ENCODE results near the gene F2RL3. TPM values are rescaled to one million over a fixed set of nuclear protein-coding genes. Genes with fewer than 3 reads are reported as not detected.

The F2RL3 gene
- polyA plus RNA-seq, 1 donor from 2014 or later, result not detected

GRCh38 chr19:16893686-16893989 is 4.8 kb downstream of the F2RL3 start:
- no peaks in the 10 kb centered on the region for H3K9me2 ChIP-seq (ENCODE audit: insufficient read depth, low read length)
- no peaks in the 10 kb centered on the region for H3K79me2 ChIP-seq (replicated peaks; ENCODE audit: insufficient read depth, low read length)
- H4K20me1 ChIP-seq (ENCODE audit: insufficient read depth), result no peaks in the 10 kb centered on the region
- no peak overlapping the region for H2AFZ ChIP-seq (ENCODE audit: low read depth, low read length)
- H3F3A ChIP-seq (ENCODE audit: insufficient read depth, low read length, poor library complexity, severe bottlenecking), result no peaks in the 10 kb centered on the region
- no peak overlapping the region for H3K4me3 ChIP-seq (ENCODE audit: low read length)
- H3K9me3 ChIP-seq (ENCODE audit: low read length), result no peaks in the 10 kb centered on the region
- peaks cover 4% of the 10 kb centered on the region for H3K27me3 ChIP-seq (ENCODE audit: insufficient read depth, low read depth, low read length)
- TF ChIP-seq RAD21 (conservative IDR thresholded peaks at IDR 0.05) (no peak), POLR2AphosphoS5 (IDR thresholded peaks at IDR 0.05) (no peak), TAF1 (IDR thresholded peaks at IDR 0.05; ENCODE audit: low read depth) (no peak), MXI1 (conservative IDR thresholded peaks at IDR 0.05; ENCODE audit: poor library complexity, severe bottlenecking) (no peak), EP300 (conservative IDR thresholded peaks at IDR 0.05; ENCODE audit: poor library complexity, severe bottlenecking) (no peak), SMC3 (conservative IDR thresholded peaks at IDR 0.05; ENCODE audit: poor library complexity) (no peak), EZH2 (IDR thresholded peaks at IDR 0.05; ENCODE audit: borderline replicate concordance, insufficient read depth, low read length, poor library complexity, severe bottlenecking) (no peak), REST (IDR thresholded peaks at IDR 0.05; ENCODE audit: borderline replicate concordance) (no peak), CTCF (IDR thresholded peaks at IDR 0.05; ENCODE audit: poor library complexity, severe bottlenecking) (no peak)
- no peak overlapping the region for H3K4me2 ChIP-seq (ENCODE audit: low read length)
- H3K27ac ChIP-seq (ENCODE audit: low read length), result no peak overlapping the region
- H3K36me3 ChIP-seq (ENCODE audit: insufficient read depth, low read length), result no peaks in the 10 kb centered on the region
- no peak overlapping the region for H3K9ac ChIP-seq (ENCODE audit: low read length)

GRCh38 chr19:16894080-16894479 is 5.3 kb downstream of the F2RL3 start:
- Histone ChIP-seq H3K27ac (ENCODE audit: low read length) (no peak overlapping the region), H3K4me2 (ENCODE audit: low read length) (no peak overlapping the region), H4K20me1 (ENCODE audit: insufficient read depth) (no peaks in the 10 kb centered on the region), H3K79me2 (replicated peaks; ENCODE audit: insufficient read depth, low read length) (no peaks in the 10 kb centered on the region), H3K9ac (ENCODE audit: low read length) (no peak overlapping the region), H3K4me3 (ENCODE audit: low read length) (no peak overlapping the region), H2AFZ (ENCODE audit: low read depth, low read length) (no peak overlapping the region), H3F3A (ENCODE audit: insufficient read depth, low read length, poor library complexity, severe bottlenecking) (no peaks in the 10 kb centered on the region), H3K36me3 (ENCODE audit: insufficient read depth, low read length) (no peaks in the 10 kb centered on the region), H3K9me3 (ENCODE audit: low read length) (no peaks in the 10 kb centered on the region), H3K27me3 (ENCODE audit: insufficient read depth, low read depth, low read length) (peaks cover 4% of the 10 kb centered on the region), H3K9me2 (ENCODE audit: insufficient read depth, low read length) (no peaks in the 10 kb centered on the region)
- TF ChIP-seq EZH2 (IDR thresholded peaks at IDR 0.05; ENCODE audit: borderline replicate concordance, insufficient read depth, low read length, poor library complexity, severe bottlenecking), result no peak
- no peak for TF ChIP-seq MXI1 (conservative IDR thresholded peaks at IDR 0.05; ENCODE audit: poor library complexity, severe bottlenecking)
- no peak for TF ChIP-seq EP300 (conservative IDR thresholded peaks at IDR 0.05; ENCODE audit: poor library complexity, severe bottlenecking)
- no peak for TF ChIP-seq SMC3 (conservative IDR thresholded peaks at IDR 0.05; ENCODE audit: poor library complexity)
- no peak for TF ChIP-seq RAD21 (conservative IDR thresholded peaks at IDR 0.05)
- TF ChIP-seq REST (IDR thresholded peaks at IDR 0.05; ENCODE audit: borderline replicate concordance), result no peak
- TF ChIP-seq TAF1 (IDR thresholded peaks at IDR 0.05; ENCODE audit: low read depth), result no peak
- no peak for TF ChIP-seq CTCF (IDR thresholded peaks at IDR 0.05; ENCODE audit: poor library complexity, severe bottlenecking)
- no peak for TF ChIP-seq POLR2AphosphoS5 (IDR thresholded peaks at IDR 0.05)
